Measurements from ENCODE around the gene TBC1D30. TPM values are rescaled to one million over a fixed set of nuclear protein-coding genes. Genes with fewer than 3 reads are reported as not detected.

Gene TBC1D30
- total RNA-seq, 1 donor from 2014 or later: 3.1 TPM

DNA sequence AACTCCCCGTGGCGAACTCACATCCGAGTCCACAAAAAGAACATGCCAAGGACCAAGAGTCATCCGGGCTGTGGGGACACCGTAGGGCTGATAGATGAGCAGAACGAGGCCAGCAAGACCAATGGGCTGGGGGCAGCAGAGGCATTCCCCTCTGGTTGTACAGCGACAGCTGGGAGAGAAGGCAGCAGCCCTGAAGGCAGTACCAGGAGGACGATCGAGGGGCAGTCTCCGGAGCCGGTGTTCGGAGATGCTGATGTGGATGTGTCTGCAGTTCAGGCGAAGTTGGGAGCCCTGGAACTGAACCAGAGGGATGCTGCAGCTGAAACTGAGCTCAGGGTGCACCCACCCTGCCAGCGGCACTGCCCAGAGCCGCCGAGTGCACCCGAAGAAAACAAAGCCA, 50.7 kb downstream of the TBC1D30 start:
- H3K4me1 Mint-ChIP-seq: no peaks in the 10 kb centered on the region
- H3K27me3 Mint-ChIP-seq (ENCODE audit: low read depth): peaks cover 21% of the 10 kb centered on the region
- DNase-seq (ENCODE audit: low spot score in 2 of 2, unreplicated experiment in 2 of 2): no peak
- H3K4me3 Mint-ChIP-seq: no peak overlapping the region
- H3K27ac Mint-ChIP-seq: no peak overlapping the region
- no peaks in the 10 kb centered on the region for H3K36me3 Mint-ChIP-seq
- no peaks in the 10 kb centered on the region for H3K9me3 Mint-ChIP-seq
- TF ChIP-seq, protein P1, sequence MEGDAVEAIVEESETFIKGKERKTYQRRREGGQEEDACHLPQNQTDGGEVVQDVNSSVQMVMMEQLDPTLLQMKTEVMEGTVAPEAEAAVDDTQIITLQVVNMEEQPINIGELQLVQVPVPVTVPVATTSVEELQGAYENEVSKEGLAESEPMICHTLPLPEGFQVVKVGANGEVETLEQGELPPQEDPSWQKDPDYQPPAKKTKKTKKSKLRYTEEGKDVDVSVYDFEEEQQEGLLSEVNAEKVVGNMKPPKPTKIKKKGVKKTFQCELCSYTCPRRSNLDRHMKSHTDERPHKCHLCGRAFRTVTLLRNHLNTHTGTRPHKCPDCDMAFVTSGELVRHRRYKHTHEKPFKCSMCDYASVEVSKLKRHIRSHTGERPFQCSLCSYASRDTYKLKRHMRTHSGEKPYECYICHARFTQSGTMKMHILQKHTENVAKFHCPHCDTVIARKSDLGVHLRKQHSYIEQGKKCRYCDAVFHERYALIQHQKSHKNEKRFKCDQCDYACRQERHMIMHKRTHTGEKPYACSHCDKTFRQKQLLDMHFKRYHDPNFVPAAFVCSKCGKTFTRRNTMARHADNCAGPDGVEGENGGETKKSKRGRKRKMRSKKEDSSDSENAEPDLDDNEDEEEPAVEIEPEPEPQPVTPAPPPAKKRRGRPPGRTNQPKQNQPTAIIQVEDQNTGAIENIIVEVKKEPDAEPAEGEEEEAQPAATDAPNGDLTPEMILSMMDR (IDR thresholded peaks at IDR 0.05; ENCODE audit: unreplicated experiment): no peak

DNA sequence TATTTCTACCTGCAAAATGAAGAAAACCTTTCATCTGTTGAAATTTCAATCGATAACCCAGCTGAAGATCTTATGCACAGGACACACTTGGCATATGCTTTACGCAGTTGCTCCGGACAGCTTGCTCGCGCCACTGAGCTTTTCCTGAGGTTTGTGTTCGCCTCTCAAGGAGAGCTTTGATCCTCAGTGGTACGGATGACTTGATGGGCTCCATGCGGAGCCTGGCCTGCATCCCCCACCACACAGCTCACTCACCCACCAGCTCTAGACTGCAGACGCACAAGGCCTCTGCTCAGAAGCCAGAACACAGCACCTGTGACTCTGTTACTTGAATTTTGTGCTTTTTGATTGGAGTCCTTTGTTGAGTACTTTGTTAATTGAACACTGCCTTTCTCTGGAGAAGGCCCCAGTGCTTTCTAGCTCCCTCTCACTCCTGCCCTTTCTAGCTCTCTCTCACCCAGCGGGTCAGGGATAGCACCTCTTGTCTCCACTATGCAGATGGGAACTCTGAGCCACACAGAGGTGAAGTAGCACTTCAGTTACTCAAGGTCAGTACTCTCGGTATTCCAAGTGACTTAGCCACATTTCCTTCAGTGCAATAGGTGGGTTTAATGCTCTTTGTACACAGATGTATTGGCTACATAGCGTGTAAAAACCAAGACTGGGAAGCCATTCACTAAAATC, 52.1 kb downstream of the TBC1D30 start:
- TF ChIP-seq, protein P1 (IDR thresholded peaks at IDR 0.05; ENCODE audit: unreplicated experiment): no peak
- H3K36me3 Mint-ChIP-seq: no peaks in the 10 kb centered on the region
- no peak overlapping the region for H3K4me3 Mint-ChIP-seq
- no peak for DNase-seq (ENCODE audit: low spot score in 2 of 2, unreplicated experiment in 2 of 2)
- H3K4me1 Mint-ChIP-seq: no peaks in the 10 kb centered on the region
- peaks cover 21% of the 10 kb centered on the region for H3K27me3 Mint-ChIP-seq (ENCODE audit: low read depth)
- no peaks in the 10 kb centered on the region for H3K9me3 Mint-ChIP-seq
- no peak overlapping the region for H3K27ac Mint-ChIP-seq

DNA sequence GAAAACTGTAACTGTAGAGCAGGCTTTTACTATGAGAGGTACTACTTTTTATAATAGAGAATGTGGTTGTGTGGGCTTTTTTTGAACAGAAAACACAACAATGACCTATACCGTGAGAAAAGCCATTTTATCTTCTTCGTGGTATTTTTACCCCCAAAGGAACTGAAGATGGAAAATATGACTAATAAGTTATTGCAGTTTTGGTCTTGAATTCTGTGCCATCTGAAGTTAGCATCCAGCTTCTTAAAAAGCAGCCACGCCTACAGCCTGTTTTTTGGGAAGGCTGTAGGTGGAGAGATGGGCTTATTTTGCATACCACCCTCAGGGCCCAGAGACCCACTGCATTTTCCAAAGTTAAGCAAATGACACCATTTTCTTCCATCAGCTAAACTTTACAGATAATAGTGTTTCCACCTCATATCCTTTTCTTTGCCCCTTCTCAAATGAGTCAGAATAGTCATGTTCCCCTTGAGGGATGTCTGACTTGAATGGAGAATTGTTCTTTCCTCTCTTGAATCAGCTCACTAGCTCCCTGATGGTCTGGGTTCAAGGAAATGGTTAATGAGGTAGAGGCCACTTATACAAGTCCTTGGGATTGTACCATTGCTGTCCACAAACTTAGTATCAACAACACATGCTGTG, 53.0 kb downstream of the TBC1D30 start:
- no peak overlapping the region for H3K27ac Mint-ChIP-seq
- DNase-seq (ENCODE audit: low spot score in 2 of 2, unreplicated experiment in 2 of 2): no peak

DNA sequence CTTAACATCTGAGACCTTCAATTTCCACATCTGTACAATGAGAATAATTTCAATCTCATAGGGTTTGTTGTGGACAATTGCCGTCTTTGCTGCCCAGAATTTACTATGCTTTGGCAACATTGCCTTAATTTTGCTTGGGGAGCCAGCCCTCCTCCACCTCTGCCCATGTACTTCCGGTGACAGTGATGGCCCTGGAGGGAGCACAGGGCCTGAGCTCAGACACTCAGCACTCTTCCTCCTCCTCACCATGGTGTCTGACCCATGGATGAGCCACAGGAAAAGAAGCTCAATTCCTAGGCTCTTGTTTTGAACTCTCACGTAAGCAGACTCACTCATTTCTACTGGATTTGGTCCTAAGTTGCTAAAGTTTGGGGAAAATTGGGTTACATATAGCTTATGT, 58.2 kb downstream of the TBC1D30 start:
- peaks cover 8% of the 10 kb centered on the region for H3K27me3 Mint-ChIP-seq (ENCODE audit: low read depth)

More for the DNA sequence above, 53.0 kb downstream of the TBC1D30 start:
- no peaks in the 10 kb centered on the region for H3K36me3 Mint-ChIP-seq
- H3K4me1 Mint-ChIP-seq: no peaks in the 10 kb centered on the region
- H3K27me3 Mint-ChIP-seq (ENCODE audit: low read depth): peaks cover 21% of the 10 kb centered on the region
- TF ChIP-seq, protein P1 (IDR thresholded peaks at IDR 0.05; ENCODE audit: unreplicated experiment): no peak
- no peak overlapping the region for H3K4me3 Mint-ChIP-seq
- H3K9me3 Mint-ChIP-seq: no peaks in the 10 kb centered on the region

DNA sequence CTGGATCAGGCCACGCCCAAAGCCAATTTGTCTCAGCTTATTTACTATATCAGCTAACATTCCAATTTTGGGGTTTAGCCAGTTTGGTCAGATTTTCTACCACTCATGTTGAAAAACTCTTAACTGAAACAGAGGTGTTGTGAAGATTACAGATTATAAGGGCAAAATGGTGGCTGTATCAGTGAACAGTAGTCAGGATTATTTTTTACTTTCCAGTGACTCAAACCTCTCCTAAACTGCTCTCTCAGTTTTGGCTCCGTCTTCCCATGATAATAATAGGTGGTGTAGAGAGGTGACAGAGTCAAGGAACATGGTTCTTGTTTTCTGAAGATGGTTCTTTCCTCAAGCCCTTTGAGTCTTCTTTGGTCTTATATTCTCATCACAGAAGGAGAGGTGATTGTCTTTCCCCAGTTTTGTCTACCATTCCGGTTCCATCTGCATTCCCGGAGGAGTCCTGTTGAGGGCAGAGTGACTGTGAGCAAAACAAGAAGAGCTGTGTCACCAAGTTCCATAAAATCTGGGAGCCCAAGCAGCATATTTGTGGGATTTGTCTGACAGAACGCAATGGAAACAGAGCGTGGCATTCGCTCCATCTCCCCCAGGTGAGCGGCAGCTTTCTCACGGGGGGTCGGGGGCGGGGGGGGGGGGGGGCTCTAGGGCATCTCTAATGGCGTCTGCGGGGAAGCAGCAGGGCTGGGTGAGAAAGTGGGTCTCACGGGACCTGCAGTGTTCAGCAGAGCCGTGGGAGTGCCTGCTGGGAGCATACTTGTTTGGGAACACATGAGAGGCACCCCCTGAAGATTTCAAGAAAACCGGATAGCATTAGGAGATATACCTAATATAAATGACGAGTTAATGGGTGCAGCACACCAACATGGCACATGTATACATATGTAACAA, 59.1 kb downstream of the TBC1D30 start:
- DNase-seq (ENCODE audit: low spot score in 2 of 2, unreplicated experiment in 2 of 2): no peak
- no peak overlapping the region for H3K27ac Mint-ChIP-seq
- H3K4me3 Mint-ChIP-seq: no peak overlapping the region
- H3K9me3 Mint-ChIP-seq: no peaks in the 10 kb centered on the region
- TF ChIP-seq, protein P1 (IDR thresholded peaks at IDR 0.05; ENCODE audit: unreplicated experiment): no peak
- peaks cover 4% of the 10 kb centered on the region for H3K4me1 Mint-ChIP-seq
- H3K27me3 Mint-ChIP-seq (ENCODE audit: low read depth): peaks cover 1% of the 10 kb centered on the region
- no peaks in the 10 kb centered on the region for H3K36me3 Mint-ChIP-seq

More for the DNA sequence above, 58.2 kb downstream of the TBC1D30 start:
- no peak for DNase-seq (ENCODE audit: low spot score in 2 of 2, unreplicated experiment in 2 of 2)
- Mint-ChIP-seq H3K4me3 (no peak overlapping the region), H3K4me1 (peaks cover 4% of the 10 kb centered on the region), H3K36me3 (no peaks in the 10 kb centered on the region), H3K9me3 (no peaks in the 10 kb centered on the region), H3K27ac (no peak overlapping the region)
- TF ChIP-seq, protein P1 (IDR thresholded peaks at IDR 0.05; ENCODE audit: unreplicated experiment): no peak
